Neural progenitor cell (in vitro differentiated cells): ENCODE results near the gene TTC38.
"Not testable (repeated sequence)": the region's sequence is repeated elsewhere in the genome, so short reads cannot be mapped to it uniquely, and the experiment has no call there.

ENCODE experiments used
- CTCF ChIP-seq: fragments of 200-600 bp; sonication (generic); IDR thresholded peaks from 2 replicates; pipeline ENCODE4 v1.5.1; 2017; ENCODE audit warnings: antibody characterized with exemption, mild to moderate bottlenecking
- EZH2phosphoT487 ChIP-seq: fragments of 200-600 bp; sonication (generic); IDR thresholded peaks from 2 replicates; pipeline ENCODE4 v1.6.1; 2017; ENCODE audit warnings: antibody characterized with exemption

GRCh38 chr22:46312848-46313247 lies 45.0 kb downstream of the TTC38 start:
- not testable (repeated sequence) for TF ChIP-seq EZH2phosphoT487, CTCF
